GM04504 (cell line): ENCODE data around the gene GREB1.

Experiments used
- DNase-seq: peaks from one replicate; pipeline ENCODE4 v3.0.0-alpha.2; 2012; ENCODE audit warnings: low read depth

Gene GREB1, protein sequence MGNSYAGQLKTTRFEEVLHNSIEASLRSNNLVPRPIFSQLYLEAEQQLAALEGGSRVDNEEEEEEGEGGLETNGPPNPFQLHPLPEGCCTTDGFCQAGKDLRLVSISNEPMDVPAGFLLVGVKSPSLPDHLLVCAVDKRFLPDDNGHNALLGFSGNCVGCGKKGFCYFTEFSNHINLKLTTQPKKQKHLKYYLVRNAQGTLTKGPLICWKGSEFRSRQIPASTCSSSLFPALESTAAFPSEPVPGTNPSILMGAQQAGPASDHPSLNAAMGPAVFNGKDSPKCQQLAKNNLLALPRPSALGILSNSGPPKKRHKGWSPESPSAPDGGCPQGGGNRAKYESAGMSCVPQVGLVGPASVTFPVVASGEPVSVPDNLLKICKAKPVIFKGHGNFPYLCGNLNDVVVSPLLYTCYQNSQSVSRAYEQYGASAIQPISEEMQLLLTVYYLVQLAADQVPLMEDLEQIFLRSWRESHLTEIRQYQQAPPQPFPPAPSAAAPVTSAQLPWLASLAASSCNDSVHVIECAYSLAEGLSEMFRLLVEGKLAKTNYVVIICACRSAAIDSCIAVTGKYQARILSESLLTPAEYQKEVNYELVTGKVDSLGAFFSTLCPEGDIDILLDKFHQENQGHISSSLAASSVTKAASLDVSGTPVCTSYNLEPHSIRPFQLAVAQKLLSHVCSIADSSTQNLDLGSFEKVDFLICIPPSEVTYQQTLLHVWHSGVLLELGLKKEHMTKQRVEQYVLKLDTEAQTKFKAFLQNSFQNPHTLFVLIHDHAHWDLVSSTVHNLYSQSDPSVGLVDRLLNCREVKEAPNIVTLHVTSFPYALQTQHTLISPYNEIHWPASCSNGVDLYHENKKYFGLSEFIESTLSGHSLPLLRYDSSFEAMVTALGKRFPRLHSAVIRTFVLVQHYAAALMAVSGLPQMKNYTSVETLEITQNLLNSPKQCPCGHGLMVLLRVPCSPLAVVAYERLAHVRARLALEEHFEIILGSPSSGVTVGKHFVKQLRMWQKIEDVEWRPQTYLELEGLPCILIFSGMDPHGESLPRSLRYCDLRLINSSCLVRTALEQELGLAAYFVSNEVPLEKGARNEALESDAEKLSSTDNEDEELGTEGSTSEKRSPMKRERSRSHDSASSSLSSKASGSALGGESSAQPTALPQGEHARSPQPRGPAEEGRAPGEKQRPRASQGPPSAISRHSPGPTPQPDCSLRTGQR (N-terminal part only)

DNA sequence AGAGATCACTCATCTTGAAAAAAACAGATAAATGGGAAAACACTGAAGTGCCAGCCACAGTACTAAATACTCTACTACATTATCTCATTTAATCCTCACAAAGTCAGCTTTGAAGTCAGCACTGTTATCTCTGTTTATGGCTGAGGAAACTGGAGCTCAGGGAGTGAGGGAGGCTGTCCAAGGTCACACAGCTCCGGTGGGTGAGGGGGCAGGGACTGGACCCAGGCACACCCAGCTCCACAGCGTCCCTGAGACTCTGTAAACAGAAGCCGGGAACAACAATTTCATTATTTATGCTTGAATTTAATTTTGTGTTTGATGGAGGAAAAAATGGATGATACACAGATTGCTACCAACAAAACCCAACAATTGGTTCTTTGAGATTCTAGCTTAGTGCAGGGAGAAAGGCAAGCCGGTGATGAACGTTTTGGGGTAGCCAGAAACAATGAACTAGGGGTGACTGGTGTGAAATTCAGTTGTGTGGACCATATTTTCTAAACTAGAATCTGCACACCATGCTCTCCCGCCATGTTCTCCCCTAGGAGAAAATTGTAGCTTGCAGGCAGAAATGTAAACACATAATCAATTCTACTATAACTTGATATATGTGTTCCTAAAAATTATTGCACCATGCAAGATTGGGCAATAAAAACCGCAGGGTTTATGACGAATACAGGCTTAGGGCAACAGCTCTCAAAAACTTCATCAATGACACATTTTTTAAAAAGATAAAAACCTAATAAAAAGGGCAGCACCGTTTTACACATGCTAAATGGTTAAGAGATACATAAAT lies at the start of gene GREB1:
Gene GREB1 (plus strand): TSS at position 768 of the 793 bp plus-strand sequence. CDS start 22,570 bp downstream, outside the sequence.
- DNase-seq, result no peak

DNA sequence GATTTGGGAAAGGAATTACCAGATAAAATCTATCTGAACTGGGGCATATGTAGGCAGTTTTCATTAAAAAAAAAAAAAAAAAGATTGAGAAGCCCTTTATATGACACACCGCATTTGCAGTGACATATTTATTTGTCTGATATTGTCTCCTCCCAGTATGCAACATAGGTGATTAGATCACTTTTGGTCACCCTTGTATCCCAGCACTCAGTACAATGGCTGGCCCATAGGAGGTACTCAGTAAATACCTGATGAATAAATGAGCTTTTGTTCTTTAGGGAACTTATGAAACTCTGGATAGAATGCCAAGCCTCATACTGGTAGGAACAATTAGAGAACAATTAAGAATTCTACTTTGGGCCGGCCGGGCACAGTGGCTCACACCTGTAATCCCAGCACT lies 45.0 kb upstream of the GREB1 start:
- no peak for DNase-seq

DNA sequence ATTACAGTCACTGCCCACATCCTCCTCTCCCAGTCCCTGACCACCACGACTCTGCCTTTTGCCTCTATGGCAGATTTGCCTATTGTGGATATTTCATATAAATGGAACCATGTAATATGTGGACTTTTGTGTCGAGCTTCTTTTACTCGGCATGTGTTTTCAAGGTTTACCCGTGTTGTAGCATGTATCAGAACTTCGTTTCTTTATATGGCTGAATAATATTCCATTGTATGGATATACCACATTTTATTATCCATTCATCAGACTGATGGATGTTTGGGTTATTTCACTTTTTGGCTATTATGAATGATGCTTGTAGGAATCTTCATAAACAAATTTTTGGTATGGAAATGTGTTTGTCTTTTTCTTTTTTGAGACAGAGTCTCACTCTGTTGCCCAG lies 43.7 kb upstream of the GREB1 start:
- no peak for DNase-seq

DNA sequence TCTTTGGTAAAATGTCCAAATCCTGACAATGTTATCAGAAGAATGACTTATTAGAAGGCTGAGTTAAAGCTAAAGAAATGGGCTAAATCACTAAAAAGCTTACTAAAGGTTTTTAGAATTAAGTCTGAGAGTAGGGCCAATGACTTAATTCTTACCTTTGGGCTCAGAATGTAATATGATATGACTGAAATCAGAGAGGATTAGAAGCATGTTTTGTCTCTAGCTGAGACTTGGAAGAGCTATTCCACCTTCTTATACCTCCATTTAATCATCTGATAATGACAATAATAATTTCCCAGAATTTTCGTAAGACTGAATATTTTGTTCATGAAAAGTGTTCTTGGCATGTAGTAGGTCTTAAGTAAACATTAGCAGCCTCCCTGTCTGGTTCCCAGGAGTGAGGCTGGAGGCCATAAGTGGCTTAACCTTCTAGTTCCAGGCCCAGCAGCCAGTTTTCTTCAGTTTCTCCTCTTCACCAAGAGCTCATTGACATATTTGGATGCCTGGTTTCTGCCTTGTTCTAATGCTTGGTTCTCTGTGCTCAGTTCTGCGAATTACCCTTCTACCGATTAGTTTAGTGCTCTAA lies 42.4 kb upstream of the GREB1 start:
- no peak for DNase-seq

DNA sequence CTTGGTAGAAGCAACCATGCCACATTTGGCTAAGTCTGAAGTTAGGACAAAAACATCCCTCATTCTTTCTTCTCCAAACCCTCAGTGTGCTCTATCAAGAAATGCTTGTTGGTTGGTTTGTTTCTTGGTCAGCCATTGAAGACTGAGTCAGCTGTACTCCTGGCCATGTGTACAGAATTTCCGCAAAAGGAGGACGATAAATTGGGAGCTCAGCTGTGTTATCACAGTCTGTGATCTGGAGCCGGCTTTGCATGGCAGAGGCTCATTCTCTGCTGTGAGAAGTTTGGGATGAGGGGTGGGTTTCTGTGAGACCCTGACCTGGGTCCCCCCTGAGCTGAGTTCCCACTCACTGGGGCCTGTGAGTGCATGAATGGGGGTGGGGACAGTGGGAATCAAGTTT lies 41.6 kb upstream of the GREB1 start:
- no peak for DNase-seq

DNA sequence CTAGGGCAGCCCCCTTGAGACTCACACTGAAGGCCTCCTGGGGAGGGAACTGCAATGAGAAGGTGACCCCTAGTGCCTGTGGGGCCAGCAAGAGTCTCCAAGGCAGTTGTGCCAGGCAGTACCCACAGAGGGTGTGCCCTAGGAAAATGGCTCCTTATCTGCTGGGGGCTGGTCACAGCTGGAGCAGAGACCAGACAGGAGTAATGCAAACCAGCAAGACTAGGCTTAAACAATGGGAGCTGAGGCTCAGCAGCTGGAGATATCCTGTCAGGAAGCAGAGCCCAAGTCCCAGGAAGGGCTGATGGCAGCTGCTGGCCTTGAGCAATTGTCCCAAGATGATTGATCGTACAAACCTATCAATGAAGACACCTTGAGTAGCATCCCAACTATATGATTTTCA lies 41.1 kb upstream of the GREB1 start:
- DNase-seq, result no peak

DNA sequence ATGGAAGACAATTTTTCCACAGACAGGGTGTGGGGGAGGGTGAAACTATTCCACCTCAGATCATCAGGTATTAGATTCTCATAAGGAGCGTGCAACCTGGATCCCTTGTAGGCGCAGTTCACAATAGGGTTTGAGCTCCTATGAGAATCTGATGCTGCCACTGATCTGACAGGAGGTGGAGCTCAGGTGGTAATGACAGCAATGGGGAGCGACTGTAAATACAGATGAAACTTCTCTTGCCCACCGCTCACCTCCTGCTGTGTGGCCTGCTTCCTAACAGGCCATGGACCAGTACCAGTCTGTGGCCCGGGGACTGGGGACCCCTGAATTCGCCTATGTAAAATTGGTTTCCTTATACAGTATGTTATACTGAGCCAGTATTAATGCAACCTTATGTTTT lies 40.6 kb upstream of the GREB1 start:
- DNase-seq, result no peak

DNA sequence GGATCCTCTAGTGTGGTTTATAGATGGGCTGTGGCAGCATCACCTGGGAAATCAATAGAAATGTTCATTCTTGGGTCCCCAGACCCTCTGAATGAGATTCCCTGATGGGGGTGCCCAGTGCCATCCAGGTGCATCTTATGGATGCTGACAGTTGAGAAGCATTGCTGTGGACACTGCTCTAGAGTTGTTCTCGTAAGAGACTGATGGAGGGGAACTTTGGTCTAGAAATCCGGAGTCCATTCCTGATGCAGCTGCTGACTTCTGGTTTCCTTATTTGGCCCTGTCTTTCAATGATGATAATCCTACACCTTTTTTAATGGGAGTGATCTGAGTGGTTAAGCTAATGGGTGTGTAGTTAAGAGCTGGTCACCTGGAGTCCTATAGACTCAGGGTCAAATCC lies 39.5 kb upstream of the GREB1 start:
- DNase-seq, result no peak

DNA sequence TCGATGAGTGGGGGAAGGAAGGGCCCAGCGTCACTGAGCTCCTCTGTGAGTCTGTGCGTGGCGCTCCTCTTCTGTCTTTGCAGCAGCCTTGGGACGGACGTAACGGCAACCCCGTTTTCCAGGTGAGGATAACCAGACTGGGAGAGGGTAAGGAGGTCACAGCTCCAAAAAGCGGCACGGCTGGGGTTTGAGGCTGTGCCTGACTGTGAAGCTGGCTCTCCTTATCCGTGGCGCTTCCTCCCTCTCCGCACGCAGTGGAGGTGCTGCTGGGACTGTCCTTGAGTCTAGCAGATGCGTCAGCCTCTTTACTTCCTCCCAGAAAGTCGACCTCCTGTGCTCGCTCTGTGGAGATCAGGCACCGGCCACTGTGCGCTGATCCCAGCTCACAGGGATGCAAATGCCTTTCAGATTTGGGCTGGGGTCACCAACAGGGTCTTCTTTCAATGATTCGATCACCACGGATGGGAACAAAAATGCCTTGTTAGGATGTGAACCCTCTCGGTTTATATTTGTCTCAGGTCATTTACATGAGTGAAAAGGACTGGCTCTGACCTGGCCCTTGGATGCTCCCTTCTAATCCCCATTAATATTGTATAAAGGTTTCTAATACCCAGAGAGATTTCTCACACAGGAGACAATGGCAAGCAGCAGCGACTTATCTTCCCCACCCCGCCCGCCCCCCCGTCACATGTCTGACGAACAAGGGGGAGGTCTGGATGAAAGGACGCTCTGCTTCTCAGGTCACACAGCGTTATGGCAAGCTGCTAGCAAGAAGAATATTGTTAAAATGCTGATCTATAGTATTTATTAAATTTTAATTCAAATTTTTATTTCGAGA lies 37.8 kb upstream of the GREB1 start:
- DNase-seq, result no peak

DNA sequence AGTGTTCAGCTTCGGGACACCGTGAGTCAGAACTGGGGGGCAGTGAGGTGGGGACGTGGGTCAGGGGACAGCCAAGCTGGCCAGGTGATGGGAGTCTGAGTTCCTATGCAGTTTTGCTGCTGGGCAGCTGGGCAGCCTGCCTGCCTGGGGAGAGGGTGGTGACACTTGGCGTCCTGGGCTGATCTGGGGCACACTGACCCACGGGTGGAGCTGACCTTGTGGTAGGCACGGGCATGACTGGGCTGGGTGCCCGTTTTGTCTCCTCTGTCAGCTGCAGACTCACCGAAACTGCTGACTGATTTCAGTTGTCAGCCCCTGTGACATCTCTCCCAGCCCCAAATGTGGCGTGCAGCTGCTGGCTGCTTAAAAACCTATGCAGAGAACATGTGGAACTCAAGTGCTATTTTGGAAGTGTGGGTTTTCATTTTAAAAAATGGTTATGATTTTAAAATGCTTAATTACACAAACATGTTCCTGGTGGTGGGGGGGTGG lies 35.3 kb upstream of the GREB1 start:
- DNase-seq, result no peak

DNA sequence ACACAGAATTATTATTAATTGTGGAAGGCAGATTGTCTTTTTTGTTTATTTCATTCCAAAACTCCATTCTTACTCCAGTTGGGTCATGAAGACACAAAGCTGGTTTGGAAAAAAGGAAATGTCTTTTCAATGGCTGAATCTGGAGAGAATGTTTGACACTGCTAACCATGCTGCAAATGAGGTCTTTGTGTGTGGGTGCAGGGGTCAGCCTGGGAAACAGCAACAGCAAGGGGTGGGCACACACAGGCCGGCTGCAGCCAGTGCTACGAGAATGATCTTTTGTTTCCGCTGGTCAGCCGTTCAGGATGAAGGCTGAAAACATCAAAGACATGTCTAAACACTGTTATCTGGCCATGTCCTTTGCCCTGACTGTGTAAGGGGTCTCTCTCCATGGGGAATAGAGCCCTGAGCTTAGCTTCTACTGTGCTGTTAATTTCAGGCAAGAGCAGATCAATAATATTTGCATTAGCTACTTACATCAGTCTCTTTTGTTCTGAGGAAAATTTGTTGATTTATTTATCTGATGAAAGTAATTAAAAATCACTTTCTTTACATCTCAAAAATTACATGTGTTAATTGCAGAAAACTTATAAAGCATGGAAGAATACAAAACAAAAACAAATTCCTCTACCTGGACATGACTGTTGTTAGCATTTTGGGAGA lies 34.6 kb upstream of the GREB1 start:
- no peak for DNase-seq

DNA sequence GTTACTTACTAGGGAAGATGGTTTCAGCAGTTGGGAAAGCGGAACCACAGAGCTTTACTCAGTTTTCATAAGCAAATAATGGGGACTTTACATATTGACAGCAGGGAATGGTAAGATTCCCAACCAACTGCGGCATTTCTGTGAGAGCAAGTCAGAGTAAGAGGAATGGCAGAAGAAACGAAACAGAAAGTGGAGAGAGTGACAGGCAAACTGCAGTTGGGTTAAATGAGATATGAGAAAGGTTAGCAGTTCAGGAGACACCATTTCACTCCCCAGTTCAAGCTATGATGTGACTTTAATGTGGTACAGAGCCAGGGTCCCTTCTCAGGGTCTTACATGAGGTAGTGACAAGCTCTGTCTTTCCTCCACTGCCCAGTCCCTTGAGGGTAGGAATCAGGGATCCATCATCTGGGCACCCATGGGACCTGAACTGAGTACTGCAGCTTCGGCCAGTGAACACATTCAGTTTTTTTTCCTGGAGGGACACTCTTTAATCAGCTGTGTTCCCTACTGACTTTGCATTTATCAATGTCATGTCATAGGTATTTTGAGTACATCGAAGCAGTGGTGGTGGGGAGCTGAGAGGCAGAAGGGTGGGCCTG lies 33.0 kb upstream of the GREB1 start:
- no peak for DNase-seq

DNA sequence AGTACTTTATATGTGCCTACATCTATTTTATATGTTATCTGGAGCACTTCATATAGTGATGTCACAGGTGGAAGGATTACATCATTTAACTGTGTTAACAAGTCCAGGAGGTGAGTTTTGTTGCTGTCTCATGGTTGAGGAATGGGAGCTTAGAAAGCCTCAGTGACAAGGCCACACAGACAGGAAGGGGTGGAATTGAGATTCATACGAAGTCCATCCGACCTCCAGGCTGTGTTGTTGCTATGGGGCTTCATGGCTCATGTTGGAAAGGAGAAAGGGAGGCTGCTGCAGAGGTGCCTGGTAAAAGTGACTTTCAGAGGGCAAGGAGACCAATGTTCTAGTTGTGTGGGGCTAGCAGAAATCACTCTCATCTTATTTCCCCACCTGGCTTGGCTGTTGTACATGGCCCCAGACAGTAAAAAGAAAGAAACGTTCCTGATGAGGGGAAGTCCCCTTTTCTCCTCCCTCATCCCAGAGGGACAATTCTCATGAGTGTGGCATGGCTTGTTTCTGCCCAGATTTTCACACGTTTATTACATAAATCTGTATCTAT lies 31.0 kb upstream of the GREB1 start:
- DNase-seq, result no peak

DNA sequence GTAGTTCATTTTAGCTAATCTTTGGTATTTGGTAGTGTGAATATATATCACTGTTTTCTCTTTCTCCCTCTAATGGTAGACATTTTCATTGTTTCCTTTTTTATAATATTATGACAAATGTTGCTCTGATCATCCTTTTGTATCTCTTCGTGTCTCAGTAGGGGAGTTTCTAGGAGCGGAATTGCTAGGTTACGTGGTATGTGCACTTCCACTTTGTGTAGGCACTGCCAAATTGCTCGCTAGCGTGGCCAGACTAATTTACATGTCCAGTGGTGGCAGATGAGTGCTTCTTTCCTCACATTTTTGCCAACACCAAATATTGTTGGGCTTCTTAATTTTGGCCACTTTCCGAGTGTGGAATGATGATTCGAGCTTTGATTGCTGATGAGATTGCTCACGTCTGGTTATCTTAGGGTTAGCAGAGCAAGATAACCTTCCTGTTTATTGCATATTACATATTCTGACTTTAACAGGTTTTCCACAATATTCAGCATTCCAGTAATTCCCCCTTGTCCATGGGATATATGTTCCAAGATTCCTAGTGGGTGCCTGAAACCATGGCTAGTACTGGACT lies 30.4 kb upstream of the GREB1 start:
- no peak for DNase-seq

DNA sequence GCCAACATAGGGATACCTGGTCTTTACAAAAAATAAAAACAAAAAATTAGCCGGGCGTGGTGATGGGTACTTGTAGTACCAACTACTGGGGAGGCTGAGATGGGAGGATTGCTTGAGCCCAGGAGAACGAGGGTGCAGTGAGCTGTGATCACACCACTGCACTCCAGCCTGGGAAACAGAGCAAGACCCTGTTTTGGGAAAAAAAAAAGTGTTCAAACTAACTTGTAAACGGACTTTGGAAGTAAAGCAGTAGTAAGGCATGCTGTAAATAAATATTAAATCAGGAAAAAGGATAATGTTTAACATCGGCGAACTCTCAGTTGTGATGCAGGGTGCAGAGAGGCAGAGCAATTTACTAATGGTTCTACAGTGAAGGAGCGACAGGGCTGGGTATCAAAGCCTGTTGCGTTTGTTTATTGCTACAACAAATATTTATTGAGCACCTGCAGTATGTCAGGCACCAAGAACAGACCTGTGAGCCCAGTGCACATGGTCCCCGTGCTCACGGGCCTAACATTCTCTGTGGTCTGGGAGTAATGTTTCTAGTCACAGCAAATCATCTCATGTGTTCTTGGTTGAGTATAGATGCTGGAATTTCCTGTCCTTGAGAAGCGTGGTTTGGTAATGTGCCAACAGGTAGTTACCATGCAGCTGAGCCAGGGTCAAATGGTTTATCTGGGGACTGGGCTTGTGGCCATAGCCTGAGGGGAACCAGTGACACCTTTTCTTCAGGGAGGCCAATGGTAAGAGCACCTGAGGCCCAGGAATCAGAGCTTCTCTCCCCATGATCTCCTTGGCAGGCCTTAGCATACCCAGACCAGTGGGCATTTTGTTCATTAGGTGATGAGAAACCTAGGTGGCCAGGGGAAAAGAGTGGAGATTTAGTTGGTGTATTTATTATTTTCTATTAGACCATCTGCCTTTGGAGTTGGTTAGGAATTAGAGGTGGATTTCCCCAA lies 27.9 kb upstream of the GREB1 start:
- DNase-seq, result no peak

DNA sequence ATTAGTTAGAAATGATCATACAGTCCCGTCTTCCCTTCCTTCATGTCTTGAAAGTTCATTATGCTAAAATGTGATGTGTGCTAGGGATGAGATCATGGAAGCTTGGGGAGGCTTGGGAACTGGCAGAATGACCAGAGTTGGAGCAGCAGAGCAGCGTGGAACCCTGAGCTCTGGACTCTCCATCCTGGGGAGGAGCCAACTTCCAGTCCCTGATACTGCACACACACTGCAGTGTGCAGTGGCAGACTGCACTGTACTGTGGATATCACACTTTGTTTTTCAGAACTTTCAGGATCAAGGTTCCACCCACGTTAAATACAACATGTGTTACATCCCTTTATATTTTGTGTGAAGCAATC lies 27.3 kb upstream of the GREB1 start:
- no peak for DNase-seq

DNA sequence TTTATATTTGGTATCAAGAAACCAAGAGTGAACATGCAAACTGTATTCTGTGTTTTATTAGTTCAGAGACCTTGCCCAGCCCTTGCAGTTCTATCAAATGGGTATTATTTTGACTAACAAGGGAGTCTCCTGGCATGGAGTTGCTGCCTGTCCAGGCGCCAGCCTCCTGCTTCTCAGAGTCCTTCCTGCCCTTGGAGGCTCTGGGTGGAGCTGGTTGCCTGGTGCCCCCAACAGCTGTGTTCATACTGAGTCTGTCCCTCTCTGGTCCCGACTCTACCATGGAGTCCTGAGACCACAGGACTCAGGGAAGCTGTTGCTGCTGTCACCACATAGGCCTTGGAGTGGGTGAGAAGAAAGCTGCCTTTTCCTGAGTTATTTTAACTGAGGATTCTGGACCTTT lies 26.3 kb upstream of the GREB1 start:
- no peak for DNase-seq

DNA sequence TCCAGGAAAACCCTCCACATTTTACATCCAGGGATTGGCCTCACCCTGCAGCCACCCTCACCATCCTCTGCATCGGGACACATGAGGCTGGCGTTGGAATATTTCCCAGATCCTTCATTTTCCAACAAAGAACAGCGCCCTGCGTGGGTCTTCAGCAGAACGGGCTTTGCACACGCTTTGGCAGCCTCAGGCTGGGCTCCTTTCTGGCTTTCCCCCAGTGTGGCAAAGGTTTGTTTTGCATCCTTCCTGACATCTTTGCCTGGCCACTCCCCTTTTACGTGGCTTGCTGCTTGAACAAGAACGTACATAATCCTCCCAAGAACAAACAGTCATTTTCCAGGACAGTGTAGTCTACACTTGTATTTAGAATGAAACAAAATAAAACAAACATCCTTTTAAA lies 25.6 kb upstream of the GREB1 start:
- DNase-seq, result no peak
